ENCODE results near the gene DAB2IP. TPM values are rescaled to one million over a fixed set of nuclear protein-coding genes. Genes with fewer than 3 reads are reported as not detected.

The DAB2IP gene
- total RNA-seq, 1 donor from 2014 or later = 67.8 TPM

DNA sequence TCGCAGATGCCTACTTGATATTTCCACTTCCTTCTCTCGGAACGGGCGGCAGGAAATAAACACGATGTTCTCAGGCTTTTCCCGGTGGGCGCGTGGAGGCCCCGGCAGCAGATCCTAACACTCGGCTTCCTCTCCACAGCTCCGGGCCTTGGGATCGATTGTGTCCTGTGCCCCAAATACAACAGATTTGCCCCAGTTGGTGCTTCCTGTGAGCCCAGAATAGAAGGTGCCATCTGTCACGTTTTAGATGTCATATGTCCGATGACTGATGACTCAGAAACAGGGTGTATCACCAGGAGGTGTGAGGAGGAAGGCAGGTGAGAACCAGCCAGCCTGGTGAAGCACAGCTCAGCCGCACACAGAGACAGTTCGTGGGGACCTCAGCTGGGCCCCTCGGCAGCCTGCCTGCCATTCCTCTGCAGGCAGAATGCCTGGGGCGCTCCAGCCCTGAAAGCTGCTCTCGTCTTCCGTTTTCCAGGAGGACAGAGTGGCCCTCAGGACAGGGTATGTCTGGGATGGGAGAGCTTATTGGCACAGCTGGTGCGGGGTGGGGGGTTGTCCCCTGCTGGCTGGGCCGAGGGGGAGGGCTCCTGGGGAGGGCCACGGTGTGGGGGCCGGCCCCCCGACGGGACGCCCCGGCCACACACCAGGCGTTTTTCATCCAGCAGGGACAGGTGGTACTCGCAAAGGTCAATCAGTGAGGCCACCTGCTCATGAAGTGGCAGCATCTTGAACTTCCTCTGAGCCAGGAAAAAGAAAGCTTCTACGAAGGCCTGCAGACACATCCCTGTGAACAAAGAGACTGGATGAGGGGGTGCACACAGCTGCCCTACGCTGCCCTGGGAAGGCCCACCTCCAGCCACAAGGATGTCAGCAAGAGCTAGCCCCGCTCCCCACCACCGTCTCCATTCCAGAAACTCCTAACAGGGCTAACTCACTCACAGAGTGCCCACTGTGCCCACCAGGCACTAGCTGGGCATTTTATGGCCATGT is 171.0 kb downstream of the DAB2IP start:
- Mint-ChIP-seq H3K36me3 (ENCODE audit: insufficient read depth) (no peaks in the 10 kb centered on the region), H3K9me3 (ENCODE audit: low read depth) (no peaks in the 10 kb centered on the region), H3K4me3 (ENCODE audit: low read depth) (no peak overlapping the region), H3K27ac (no peak overlapping the region), H3K27me3 (peaks cover 23% of the 10 kb centered on the region), H3K4me1 (ENCODE audit: low read depth) (peaks cover 6% of the 10 kb centered on the region)
- TF ChIP-seq, protein P1, sequence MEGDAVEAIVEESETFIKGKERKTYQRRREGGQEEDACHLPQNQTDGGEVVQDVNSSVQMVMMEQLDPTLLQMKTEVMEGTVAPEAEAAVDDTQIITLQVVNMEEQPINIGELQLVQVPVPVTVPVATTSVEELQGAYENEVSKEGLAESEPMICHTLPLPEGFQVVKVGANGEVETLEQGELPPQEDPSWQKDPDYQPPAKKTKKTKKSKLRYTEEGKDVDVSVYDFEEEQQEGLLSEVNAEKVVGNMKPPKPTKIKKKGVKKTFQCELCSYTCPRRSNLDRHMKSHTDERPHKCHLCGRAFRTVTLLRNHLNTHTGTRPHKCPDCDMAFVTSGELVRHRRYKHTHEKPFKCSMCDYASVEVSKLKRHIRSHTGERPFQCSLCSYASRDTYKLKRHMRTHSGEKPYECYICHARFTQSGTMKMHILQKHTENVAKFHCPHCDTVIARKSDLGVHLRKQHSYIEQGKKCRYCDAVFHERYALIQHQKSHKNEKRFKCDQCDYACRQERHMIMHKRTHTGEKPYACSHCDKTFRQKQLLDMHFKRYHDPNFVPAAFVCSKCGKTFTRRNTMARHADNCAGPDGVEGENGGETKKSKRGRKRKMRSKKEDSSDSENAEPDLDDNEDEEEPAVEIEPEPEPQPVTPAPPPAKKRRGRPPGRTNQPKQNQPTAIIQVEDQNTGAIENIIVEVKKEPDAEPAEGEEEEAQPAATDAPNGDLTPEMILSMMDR (IDR thresholded peaks at IDR 0.05; ENCODE audit: unreplicated experiment) = no peak
- no peak for DNase-seq (ENCODE audit: low spot score, unreplicated experiment)

- H3K9me3 Mint-ChIP-seq (ENCODE audit: low read depth) = no peaks in the 10 kb centered on the region
- no peaks in the 10 kb centered on the region for H3K36me3 Mint-ChIP-seq (ENCODE audit: insufficient read depth)
- TF ChIP-seq, protein P1 (IDR thresholded peaks at IDR 0.05; ENCODE audit: unreplicated experiment) = no peak
- peaks cover 7% of the 10 kb centered on the region for H3K4me1 Mint-ChIP-seq (ENCODE audit: low read depth)
- peaks cover 11% of the 10 kb centered on the region for H3K27me3 Mint-ChIP-seq
- no peak overlapping the region for H3K27ac Mint-ChIP-seq
- H3K4me3 Mint-ChIP-seq (ENCODE audit: low read depth) = no peak overlapping the region
- DNase-seq (ENCODE audit: low spot score, unreplicated experiment) = no peak
These were observed 172.2 kb downstream of the DAB2IP start for GRCh38 chr9:121823451-121824169.

DNA sequence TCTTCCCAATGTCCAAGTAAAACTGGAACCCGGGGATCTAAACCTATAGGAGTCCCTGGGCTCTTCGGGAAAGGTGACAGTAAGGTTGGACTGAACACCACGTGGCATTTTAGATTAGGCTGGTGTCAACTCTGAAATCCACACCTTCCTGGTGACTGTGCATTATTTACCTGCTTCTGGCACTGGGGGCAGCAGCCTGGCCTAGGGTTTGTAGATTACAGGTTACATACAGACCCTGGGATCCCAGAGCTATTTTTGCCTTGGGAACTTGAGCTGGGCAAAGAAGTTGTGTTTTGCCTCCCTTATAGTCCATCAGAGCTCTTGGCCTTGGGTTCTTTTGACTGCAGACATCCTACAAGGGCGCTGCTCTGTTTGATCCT is 173.2 kb downstream of the DAB2IP start:
- no peak overlapping the region for H3K27ac Mint-ChIP-seq

GRCh38 chr9:121825031-121825691 is 173.7 kb downstream of the DAB2IP start:
- H3K4me3 Mint-ChIP-seq (ENCODE audit: low read depth) = no peak overlapping the region
- H3K27ac Mint-ChIP-seq = no peak overlapping the region
- no peak for DNase-seq (ENCODE audit: low spot score, unreplicated experiment)
- H3K4me1 Mint-ChIP-seq (ENCODE audit: low read depth) = peaks cover 6% of the 10 kb centered on the region
- no peaks in the 10 kb centered on the region for H3K36me3 Mint-ChIP-seq (ENCODE audit: insufficient read depth)
- TF ChIP-seq, protein P1 (IDR thresholded peaks at IDR 0.05; ENCODE audit: unreplicated experiment) = no peak
- H3K9me3 Mint-ChIP-seq (ENCODE audit: low read depth) = no peaks in the 10 kb centered on the region
- H3K27me3 Mint-ChIP-seq = peaks cover 7% of the 10 kb centered on the region

More for the DNA sequence above, 173.2 kb downstream of the DAB2IP start:
- Mint-ChIP-seq H3K4me1 (ENCODE audit: low read depth) (peaks cover 6% of the 10 kb centered on the region), H3K4me3 (ENCODE audit: low read depth) (no peak overlapping the region), H3K27me3 (peaks cover 7% of the 10 kb centered on the region), H3K9me3 (ENCODE audit: low read depth) (no peaks in the 10 kb centered on the region), H3K36me3 (ENCODE audit: insufficient read depth) (no peaks in the 10 kb centered on the region)
- TF ChIP-seq, protein P1 (IDR thresholded peaks at IDR 0.05; ENCODE audit: unreplicated experiment) = peak; percentile 42
- DNase-seq (ENCODE audit: low spot score, unreplicated experiment) = no peak

GRCh38 chr9:121826711-121827110 is 175.3 kb downstream of the DAB2IP start:
- DNase-seq (ENCODE audit: low spot score, unreplicated experiment) = no peak
- Mint-ChIP-seq H3K4me3 (ENCODE audit: low read depth) (no peak overlapping the region), H3K9me3 (ENCODE audit: low read depth) (no peaks in the 10 kb centered on the region), H3K36me3 (ENCODE audit: insufficient read depth) (no peaks in the 10 kb centered on the region), H3K27me3 (peaks cover 3% of the 10 kb centered on the region), H3K27ac (no peak overlapping the region), H3K4me1 (ENCODE audit: low read depth) (peaks cover 6% of the 10 kb centered on the region)
- TF ChIP-seq, protein P1 (IDR thresholded peaks at IDR 0.05; ENCODE audit: unreplicated experiment) = no peak
